OCI-LY7 (cell line): Measurements from ENCODE around the gene FAM240B.

ENCODE experiments used
- CTCF ChIP-seq: fragments of 200-600 bp; sonication (generic); conservative IDR thresholded peaks from 2 replicates; pipeline ENCODE4 v1.5.1; 2014; ENCODE audit warnings: mild to moderate bottlenecking, antibody characterized with exemption, low read length, moderate library complexity, mixed read lengths
- EZH2phosphoT487 ChIP-seq: fragments of 200-600 bp; sonication (generic); IDR thresholded peaks from 2 replicates; pipeline ENCODE4 v1.6.1; 2018; ENCODE audit warnings: low read depth, borderline replicate concordance, mild to moderate bottlenecking, mixed run types, antibody characterized with exemption, low read length, moderate library complexity, mixed read lengths

- TF ChIP-seq CTCF: no peak
- TF ChIP-seq EZH2phosphoT487: no peak
Measured at GRCh38 chr9:38675211-38675610, 44.7 kb downstream of the FAM240B start.
